A549 (cell line): ENCODE data around the gene GPC1.

ENCODE experiments used
- EHMT2 ChIP-seq: fragments of 200-600 bp; sonication (generic); IDR thresholded peaks from 2 replicates; pipeline ENCODE4 v1.6.1; 2016; ENCODE audit warnings: antibody characterized with exemption, low read depth, mild to moderate bottlenecking, moderate library complexity
- EP300 ChIP-seq, 2 experiments: fragments of >200 bp; sonication (Bioruptor Twin); formaldehyde crosslinking; IDR thresholded peaks; 2 replicates in 1 of 2; 3 replicates in 1 of 2; pipeline ENCODE4 v1.6.1; 2016 to 2017
- POLR2A ChIP-seq: IDR thresholded peaks from 2 replicates; pipeline ENCODE4 v1.6.1; 2012; ENCODE audit warnings: mild to moderate bottlenecking, low read length
- RCOR1 ChIP-seq: fragments of 150-350 bp; IDR thresholded peaks from 2 replicates; pipeline ENCODE4 v1.6.1; 2014; ENCODE audit warnings: antibody characterized with exemption, low read length, low read depth
- TF ChIP-seq, protein P1 (sequence below): IDR thresholded peaks from 2 replicates; pipeline ENCODE4 v1.6.1; 2012
- TF ChIP-seq, protein P2 (sequence below): fragments of >200 bp; sonication (Bioruptor Twin); formaldehyde crosslinking; IDR thresholded peaks from 3 replicates; pipeline ENCODE4 v1.5.1; 2016

DNA sequence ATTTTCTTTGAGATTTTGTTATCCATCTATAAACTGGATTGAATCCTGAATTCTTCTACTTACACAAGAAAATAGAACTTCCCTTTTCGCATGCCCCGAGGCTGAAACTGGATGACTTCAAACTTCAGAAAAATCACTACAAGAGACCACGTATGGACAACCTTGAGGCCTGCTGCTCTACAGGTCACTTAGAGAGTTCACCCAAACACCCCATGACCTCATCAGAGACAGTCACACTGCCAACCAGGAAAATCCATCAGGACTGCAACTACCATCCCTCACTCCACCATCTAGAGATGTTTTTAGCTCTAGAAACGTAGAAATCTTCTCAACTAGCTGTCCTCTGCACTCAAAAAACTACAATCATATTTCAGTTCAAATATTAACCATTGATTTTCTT, 18.6 kb upstream of the GPC1 start:
- TF ChIP-seq, protein P1, sequence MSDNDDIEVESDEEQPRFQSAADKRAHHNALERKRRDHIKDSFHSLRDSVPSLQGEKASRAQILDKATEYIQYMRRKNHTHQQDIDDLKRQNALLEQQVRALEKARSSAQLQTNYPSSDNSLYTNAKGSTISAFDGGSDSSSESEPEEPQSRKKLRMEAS = no peak
- TF ChIP-seq EP300 (IDR thresholded peaks at IDR 0.05) (no peak), EHMT2 (no peak), RCOR1 (no peak), POLR2A (no peak)
- TF ChIP-seq, protein P2, sequence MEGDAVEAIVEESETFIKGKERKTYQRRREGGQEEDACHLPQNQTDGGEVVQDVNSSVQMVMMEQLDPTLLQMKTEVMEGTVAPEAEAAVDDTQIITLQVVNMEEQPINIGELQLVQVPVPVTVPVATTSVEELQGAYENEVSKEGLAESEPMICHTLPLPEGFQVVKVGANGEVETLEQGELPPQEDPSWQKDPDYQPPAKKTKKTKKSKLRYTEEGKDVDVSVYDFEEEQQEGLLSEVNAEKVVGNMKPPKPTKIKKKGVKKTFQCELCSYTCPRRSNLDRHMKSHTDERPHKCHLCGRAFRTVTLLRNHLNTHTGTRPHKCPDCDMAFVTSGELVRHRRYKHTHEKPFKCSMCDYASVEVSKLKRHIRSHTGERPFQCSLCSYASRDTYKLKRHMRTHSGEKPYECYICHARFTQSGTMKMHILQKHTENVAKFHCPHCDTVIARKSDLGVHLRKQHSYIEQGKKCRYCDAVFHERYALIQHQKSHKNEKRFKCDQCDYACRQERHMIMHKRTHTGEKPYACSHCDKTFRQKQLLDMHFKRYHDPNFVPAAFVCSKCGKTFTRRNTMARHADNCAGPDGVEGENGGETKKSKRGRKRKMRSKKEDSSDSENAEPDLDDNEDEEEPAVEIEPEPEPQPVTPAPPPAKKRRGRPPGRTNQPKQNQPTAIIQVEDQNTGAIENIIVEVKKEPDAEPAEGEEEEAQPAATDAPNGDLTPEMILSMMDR = no peak
